Measurements from ENCODE around the gene GLP1R. TPM values are rescaled to one million over a fixed set of nuclear protein-coding genes. Genes with fewer than 3 reads are reported as not detected.

Gene GLP1R
- total and polyA plus RNA-seq, 2 of the 13 experiments (the other 11 are each of a cell fraction or from before 2014, with no cell fraction given): not detected

GRCh38 chr6:39004801-39005200 lies 43.8 kb upstream of the GLP1R start (continued):
- TF ChIP-seq MAF1 (CRISPR knock-in tag; IDR thresholded peaks at IDR 0.05; ENCODE audit: borderline replicate concordance) (no peak), CCDC6 (CRISPR knock-in tag; IDR thresholded peaks at IDR 0.05) (no peak), ZBTB3 (CRISPR knock-in tag; IDR thresholded peaks at IDR 0.05; ENCODE audit: borderline replicate concordance, low read depth) (no peak), ZBTB26 (CRISPR knock-in tag; IDR thresholded peaks at IDR 0.05; ENCODE audit: borderline replicate concordance) (no peak), ISX (CRISPR knock-in tag; conservative IDR thresholded peaks at IDR 0.05) (no peak), ZNF205 (CRISPR knock-in tag; IDR thresholded peaks at IDR 0.05) (no peak), KMT2A (CRISPR knock-in tag; IDR thresholded peaks at IDR 0.05) (no peak)

GRCh38 chr6:39005774-39006173 lies 42.8 kb upstream of the GLP1R start:
- BruUV-seq (replicated peaks): no TSS peak
- in situ Hi-C loops (cut with HindIII; ENCODE audit: extremely low pct_ligation_motif_present, low pct_unique_long_range_greater_than_20kb): loop anchor here (10.0 kb wide), 1 partner anchor 299 kb away; no protein-coding TSS in a partner anchor
- Histone ChIP-seq H3K4me1 (ENCODE audit: insufficient read depth, low read length) (no peaks in the 10 kb centered on the region), H3K79me2 (ENCODE audit: insufficient read depth, low read length) (no peaks in the 10 kb centered on the region), H2AFZ (ENCODE audit: low read length) (no peak overlapping the region), H3K4me2 (ENCODE audit: low read depth, low read length) (no peak overlapping the region), H3K27me3 (ENCODE audit: control insufficient read depth in 1 of 2, insufficient read depth in 2 of 2, low read length in 2 of 2) (no peaks in the 10 kb centered on the region; a peak in 1 of 5 replicates), H4K20me1 (ENCODE audit: insufficient read depth, low read length) (no peaks in the 10 kb centered on the region), H3K27ac (ENCODE audit: extremely low read length, insufficient read depth, low read length) (no peak overlapping the region), H3K36me3 (replicated peaks in 1 of 2; ENCODE audit: control insufficient read depth in 1 of 2, insufficient read depth in 2 of 2, low read length in 2 of 2) (no peaks in the 10 kb centered on the region), H3K9me3 (ENCODE audit: low read length) (no peaks in the 10 kb centered on the region), H3K9ac (ENCODE audit: insufficient read depth, low read depth, low read length) (no peak overlapping the region), H3K4me3 (replicated peaks in 1 of 3; ENCODE audit: insufficient read depth in 1 of 3, low read depth in 2 of 3, low read length in 3 of 3) (no peak overlapping the region)
- no peak for ATAC-seq
- DNase-seq (ENCODE audit: low spot score): no peak
- 4% methylated on average over 3 of the region's 3 CpGs for WGBS (ENCODE audit: low lambda C conversion rate)
- intact Hi-C loops (cut with micrococcal nuclease; ENCODE audit: unreplicated experiment): no loop called here
- CTCF ChIA-PET (ENCODE audit: low intra/inter-chr PET ratio, low total read pairs): no interaction called here
- no peak for FAIRE-seq
- POLR2A ChIA-PET: no interaction called here
- no peak for TF ChIP-seq DBP (CRISPR knock-in tag; IDR thresholded peaks at IDR 0.05; ENCODE audit: not compliant biosample characterization)
- TF ChIP-seq ZNF225 (CRISPR knock-in tag; IDR thresholded peaks at IDR 0.05): no peak
- no peak for TF ChIP-seq PBX3 (CRISPR knock-in tag; IDR thresholded peaks at IDR 0.05; ENCODE audit: borderline replicate concordance)
- TF ChIP-seq HMG20B (CRISPR knock-in tag; conservative IDR thresholded peaks at IDR 0.05): no peak
- no peak for TF ChIP-seq XBP1 (CRISPR knock-in tag; IDR thresholded peaks at IDR 0.05)
- TF ChIP-seq TAF1 (CRISPR knock-in tag; IDR thresholded peaks at IDR 0.05): no peak
- TF ChIP-seq ZBTB43 (CRISPR knock-in tag; conservative IDR thresholded peaks at IDR 0.05): no peak
- no peak for TF ChIP-seq DNMT1 (CRISPR knock-in tag; IDR thresholded peaks at IDR 0.05)
- TF ChIP-seq ZNF577 (CRISPR knock-in tag; IDR thresholded peaks at IDR 0.05; ENCODE audit: borderline replicate concordance, low read depth): no peak
- TF ChIP-seq ASH2L (IDR thresholded peaks at IDR 0.05; ENCODE audit: insufficient read length, low read depth, low read length): no peak
- TF ChIP-seq BCL3 (CRISPR knock-in tag; IDR thresholded peaks at IDR 0.05): no peak
- TF ChIP-seq TBP (CRISPR knock-in tag; IDR thresholded peaks at IDR 0.05): no peak
- no peak for TF ChIP-seq ZNF75D (CRISPR knock-in tag; IDR thresholded peaks at IDR 0.05; ENCODE audit: borderline replicate concordance)
